Heart left ventricle (tissue), 13 donors: ENCODE measurements around the gene ZNF573.

Experiments
- CTCF ChIP-seq, 12 donors: fragments of 200-600 bp; sonication (generic) in 4 of 12; IDR thresholded peaks; one replicate each; pipeline versions ENCODE4 v1.5.0 to v1.8.0; 2018 to 2022; ENCODE audit warnings: antibody characterized with exemption in 12 of 12, mild to moderate bottlenecking in 5 of 12
- POLR2A ChIP-seq, 2 donors: fragments of 450-650 bp; IDR thresholded peaks; one replicate each; pipeline ENCODE4 v1.6.1; 2017; ENCODE audit warnings: antibody characterized with exemption in 2 of 2, mild to moderate bottlenecking in 2 of 2, moderate library complexity in 2 of 2
- donor health status: ischemic (EF 13 %, LVEDD 7.1; RV severe dilation, severe dysfunction).
- donor health status: DM: no; HTN: yes; CAD: no.
- donor health status: DM: no; HTN: no; CAD: no.
- donor health status: ischemic (EF 25% LVEDD 6.9; RV normal size, moderate dysfunction).
- donor health status: ischemic (EF 25% LVEDD 5.7; RV mildly dilated, moderate dysfunction).
- donor health status: ischemic (EF 35%, LVEDD 5.7; RV mildly dilated, moderate dysfunction).
- donor health status: nonischemic (EF 11% LVEDD 7.7; RV severe dilation, severe dysfunction).
- donor health status: DM: yes; HTN: yes; CAD: no.
- donor health status: PGD.
- donor health status: ischemic (EF 29% LVEDD 5.4; RV normal size, mild dysfunction).
- donor health status: nonischemic (EF 23%, LVEDD 6.1; RV moderate dilation, normal function).

GRCh38 chr19:37813340-37813739, 34.0 kb upstream of the ZNF573 start:
- TF ChIP-seq CTCF (IDR thresholded peaks at IDR 0.05) (no peak), POLR2A (IDR thresholded peaks at IDR 0.05) (no peak)
